ENCODE results near the gene RNU1-2. TPM values are rescaled to one million over a fixed set of nuclear protein-coding genes. Genes with fewer than 3 reads are reported as not detected.
"Not testable (repeated sequence)": the region's sequence is repeated elsewhere in the genome, so short reads cannot be mapped to it uniquely, and the experiment has no call there.

RNU1-2 gene
- total RNA-seq, 4 donors from 2014 or later = under 0.01 TPM; not detected in 2

GRCh38 chr1:16915627-16915973, 19.8 kb downstream of the RNU1-2 start:
- Histone ChIP-seq H3K27me3 (no peaks in the 10 kb centered on the region), H3K4me3 (no peak overlapping the region), H3K9me3 (no peaks in the 10 kb centered on the region), H3K4me1 (peaks cover 15 to 35% (median 30%) of the 10 kb centered on the region in 4 donors), H3K27ac (replicated peaks in 1 of 4) (peak overlapping the region in 1 of 4 donors; percentile 11), H3K36me3 (peaks cover 0 to 5% (median 0%) of the 10 kb centered on the region in 4 donors)
- TF ChIP-seq EP300 (IDR thresholded peaks at IDR 0.05) (no peak), POLR2A (IDR thresholded peaks at IDR 0.05; ENCODE audit: low read depth) (no peak), CTCF (IDR thresholded peaks at IDR 0.05) (no peak), POLR2AphosphoS5 (IDR thresholded peaks at IDR 0.05) (no peak)
- 77% methylated on average over 4 of the region's 4 CpGs for WGBS
- no peak for DNase-seq (ENCODE audit: extremely low spot score)
- intact Hi-C loops (cut with DNase I) = no loop called here

- H3K36me3 ChIP-seq; H3K9me3 ChIP-seq; H3K4me3 ChIP-seq; intact Hi-C loops (cut with DNase I); H3K27me3 ChIP-seq; DNase-seq (ENCODE audit: extremely low spot score): not testable (repeated sequence)
- H3K27ac ChIP-seq (replicated peaks in 1 of 4) = peak overlapping the region in 1 of 4 donors; percentile 11
- 88% methylated on average over 10 of the region's 10 CpGs for WGBS
- peaks cover 15 to 39% (median 32%) of the 10 kb centered on the region in 4 donors for H3K4me1 ChIP-seq
These were observed 20.5 kb downstream of the RNU1-2 start for GRCh38 chr1:16916036-16916880.

GRCh38 chr1:16918371-16918770, 22.6 kb downstream of the RNU1-2 start:
- intact Hi-C loops (cut with DNase I) = no loop called here
- Histone ChIP-seq H3K36me3 (peaks cover 0 to 5% (median 0%) of the 10 kb centered on the region in 4 donors), H3K27me3 (peaks cover 0 to 14% (median 4%) of the 10 kb centered on the region in 4 donors), H3K4me1 (peaks cover 17 to 41% (median 32%) of the 10 kb centered on the region in 4 donors), H3K4me3 (no peak overlapping the region), H3K27ac (replicated peaks in 1 of 4) (no peak overlapping the region), H3K9me3 (no peaks in the 10 kb centered on the region)
- peak; percentile 92 for DNase-seq (ENCODE audit: extremely low spot score)
- no peak for TF ChIP-seq EP300 (IDR thresholded peaks at IDR 0.05)
- TF ChIP-seq POLR2A (IDR thresholded peaks at IDR 0.05; ENCODE audit: low read depth) = no peak
- TF ChIP-seq POLR2AphosphoS5 (IDR thresholded peaks at IDR 0.05) = no peak
- TF ChIP-seq CTCF (IDR thresholded peaks at IDR 0.05) = no peak
- WGBS = 78% methylated on average over 3 of the region's 3 CpGs

GRCh38 chr1:16918936-16919665, 23.3 kb downstream of the RNU1-2 start:
- WGBS = 92% methylated on average over 15 of the region's 15 CpGs
- H3K27ac ChIP-seq (replicated peaks in 1 of 4); H3K4me3 ChIP-seq; intact Hi-C loops (cut with DNase I); H3K9me3 ChIP-seq; DNase-seq (ENCODE audit: extremely low spot score); H3K36me3 ChIP-seq: not testable (repeated sequence)
- Histone ChIP-seq H3K27me3 (peaks cover 0 to 14% (median 4%) of the 10 kb centered on the region in 4 donors), H3K4me1 (peaks cover 13 to 38% (median 28%) of the 10 kb centered on the region in 4 donors)

GRCh38 chr1:16920951-16921350, 25.2 kb downstream of the RNU1-2 start:
- WGBS = 90% methylated on average over 10 of the region's 10 CpGs
- no peak for DNase-seq (ENCODE audit: extremely low spot score)
- intact Hi-C loops (cut with DNase I) = loop anchor here (10.0 kb wide), 1 partner anchor 196 kb away; no protein-coding TSS in a partner anchor

More at GRCh38 chr1:16920951-16921350, 25.2 kb downstream of the RNU1-2 start:
- peaks cover 0 to 13% (median 4%) of the 10 kb centered on the region in 4 donors for H3K36me3 ChIP-seq
- no peaks in the 10 kb centered on the region for H3K9me3 ChIP-seq
- no peak overlapping the region for H3K4me3 ChIP-seq
- H3K27me3 ChIP-seq = peaks cover 0 to 14% (median 4%) of the 10 kb centered on the region in 4 donors
- peaks cover 6 to 29% (median 13%) of the 10 kb centered on the region in 4 donors for H3K4me1 ChIP-seq
- TF ChIP-seq POLR2A (IDR thresholded peaks at IDR 0.05; ENCODE audit: low read depth) = no peak
- H3K27ac ChIP-seq (replicated peaks in 1 of 4) = no peak overlapping the region

Measured in esophagus muscularis mucosa (tissue), 4 donors.